GM08714 (cell line): ENCODE results near the gene ZFAND6.
"Not testable (repeated sequence)": the region's sequence is repeated elsewhere in the genome, so short reads cannot be mapped to it uniquely, and the experiment has no call there.

Experiments used
- H3K4me3 ChIP-seq: fragments of 200-500 bp; sonication (Bioruptor generic); 2 replicates; pipeline ENCODE4 v1.5.1; 2014; ENCODE audit warnings: mild to moderate bottlenecking, low read length, inconsistent platforms
- ZNF274 ChIP-seq: IDR thresholded peaks from 2 replicates; pipeline ENCODE4 v1.6.1; 2012; ENCODE audit warnings: mild to moderate bottlenecking, low read depth, low read length

ZFAND6 gene

GRCh38 chr15:80031841-80032240, 27.6 kb upstream of the ZFAND6 start:
- no peak overlapping the region for H3K4me3 ChIP-seq
- no peak for TF ChIP-seq ZNF274

- TF ChIP-seq ZNF274, result no peak
- no peak overlapping the region for H3K4me3 ChIP-seq
These were observed 24.8 kb upstream of the ZFAND6 start for GRCh38 chr15:80034629-80035028.

- no peak overlapping the region for H3K4me3 ChIP-seq
- TF ChIP-seq ZNF274, result no peak
These were observed 23.4 kb upstream of the ZFAND6 start for GRCh38 chr15:80036071-80036470.

GRCh38 chr15:80041494-80042253, 17.8 kb upstream of the ZFAND6 start:
- no peak overlapping the region for H3K4me3 ChIP-seq

GRCh38 chr15:80042568-80042967, 16.9 kb upstream of the ZFAND6 start:
- TF ChIP-seq ZNF274, result no peak
- H3K4me3 ChIP-seq, result no peak overlapping the region

More at GRCh38 chr15:80041494-80042253, 17.8 kb upstream of the ZFAND6 start:
- TF ChIP-seq ZNF274, result no peak

- H3K4me3 ChIP-seq, result not testable (repeated sequence)
These were observed 14.3 kb upstream of the ZFAND6 start for GRCh38 chr15:80045219-80045618.

- no peak for TF ChIP-seq ZNF274
- no peak overlapping the region for H3K4me3 ChIP-seq
These were observed 10.4 kb upstream of the ZFAND6 start for GRCh38 chr15:80049046-80049445.

GRCh38 chr15:80052597-80053304, 6.7 kb upstream of the ZFAND6 start:
- no peak for TF ChIP-seq ZNF274
- no peak overlapping the region for H3K4me3 ChIP-seq

- H3K4me3 ChIP-seq, result no peak overlapping the region
- TF ChIP-seq ZNF274, result no peak
These were observed 3.5 kb upstream of the ZFAND6 start for GRCh38 chr15:80055933-80056332.

- no peak for TF ChIP-seq ZNF274
- H3K4me3 ChIP-seq, result no peak overlapping the region
These were observed 1.4 kb upstream of the ZFAND6 start for GRCh38 chr15:80058044-80058443.

- TF ChIP-seq ZNF274, result no peak
- peak overlapping the region; percentile 89 for H3K4me3 ChIP-seq
These were observed 395 bp downstream of the ZFAND6 start for GRCh38 chr15:80059786-80060355.

- H3K4me3 ChIP-seq, result peak overlapping the region; percentile 89
- TF ChIP-seq ZNF274, result no peak
These were observed 1.0 kb downstream of the ZFAND6 start for GRCh38 chr15:80060356-80061006.

GRCh38 chr15:80061582-80061981, 2.1 kb downstream of the ZFAND6 start:
- peak overlapping the region; percentile 89; the same call in 1 of the 2 replicates for H3K4me3 ChIP-seq
- TF ChIP-seq ZNF274, result no peak

GRCh38 chr15:80066912-80067311, 7.4 kb downstream of the ZFAND6 start:
- TF ChIP-seq ZNF274, result no peak
- H3K4me3 ChIP-seq, result no peak overlapping the region
